HG02588 (cell line): Measurements from ENCODE around the gene NUP62.

ENCODE experiments used
- ATAC-seq: cut with Tn5 transposase; IDR thresholded peaks from one replicate; pipeline ENCODE4 v1.9.1; 2021; ENCODE audit warnings: mild to moderate bottlenecking, moderate library complexity; ENCODE audit not compliant: unreplicated experiment

Gene NUP62

DNA sequence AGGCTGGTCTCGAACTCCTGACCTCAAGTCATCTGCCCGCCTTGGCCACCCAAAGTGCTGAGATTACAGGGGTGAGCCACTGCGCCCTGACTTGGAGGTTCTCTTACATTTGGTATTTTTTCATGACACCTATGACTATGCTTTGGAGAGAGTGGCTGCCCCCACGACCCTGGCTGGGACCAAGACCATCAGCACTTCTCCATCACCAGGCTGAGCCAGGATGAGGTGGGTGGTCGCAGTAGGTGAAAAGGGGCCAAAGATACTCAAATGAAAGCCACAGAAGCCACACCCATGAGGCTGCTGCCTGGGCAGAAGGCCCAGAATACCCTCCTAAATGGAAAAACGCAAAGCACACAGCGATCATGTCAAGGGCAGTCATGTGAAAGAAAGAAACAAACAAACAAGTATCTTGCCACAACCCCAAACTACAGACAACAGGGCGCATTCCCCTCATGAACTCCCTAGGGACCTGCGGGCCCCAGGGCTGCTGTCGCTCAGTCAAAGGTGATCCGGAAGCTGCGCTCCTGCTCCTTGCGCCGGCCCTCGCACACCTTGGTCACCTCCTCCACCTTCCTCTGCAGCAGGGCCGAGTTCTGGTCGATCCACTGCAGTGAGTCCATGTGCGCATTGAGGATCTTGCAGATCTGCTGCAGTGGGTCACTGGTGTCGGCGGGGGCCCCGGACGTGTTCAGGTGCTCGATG, 21.4 kb downstream of the NUP62 start:
- ATAC-seq = no peak

DNA sequence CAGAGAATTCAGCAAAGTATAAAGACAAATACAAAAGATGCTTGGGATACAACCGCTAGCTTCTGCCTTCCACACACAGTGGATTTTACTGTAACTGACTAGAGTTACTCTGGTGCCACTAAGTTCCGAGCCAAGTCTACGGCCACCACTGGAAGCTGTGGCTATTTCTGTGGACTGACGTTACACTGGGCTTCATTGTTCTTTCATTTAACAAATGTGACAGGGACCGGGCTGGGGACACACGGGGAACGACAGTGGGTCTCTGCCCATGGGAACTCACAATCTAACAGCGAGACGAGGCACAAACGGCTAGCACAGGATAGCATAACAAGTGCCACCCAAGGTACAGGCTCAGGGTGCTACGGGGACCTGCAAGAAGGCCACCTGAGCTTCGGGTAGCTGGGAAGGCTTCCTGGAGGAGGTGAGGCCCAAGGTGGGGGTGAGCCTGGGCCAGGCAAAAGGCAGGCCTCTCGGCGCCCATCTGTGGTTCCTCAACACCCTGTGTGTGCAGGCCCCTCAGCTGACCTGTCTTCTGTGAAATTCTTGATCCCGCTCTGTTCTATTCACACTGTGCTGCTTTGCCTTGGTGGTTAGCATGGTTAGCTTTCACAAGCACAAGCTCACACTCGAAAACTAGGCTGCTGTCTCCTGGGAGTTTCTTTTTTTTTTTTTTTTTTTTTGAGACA, 22.3 kb downstream of the NUP62 start:
- no peak for ATAC-seq

DNA sequence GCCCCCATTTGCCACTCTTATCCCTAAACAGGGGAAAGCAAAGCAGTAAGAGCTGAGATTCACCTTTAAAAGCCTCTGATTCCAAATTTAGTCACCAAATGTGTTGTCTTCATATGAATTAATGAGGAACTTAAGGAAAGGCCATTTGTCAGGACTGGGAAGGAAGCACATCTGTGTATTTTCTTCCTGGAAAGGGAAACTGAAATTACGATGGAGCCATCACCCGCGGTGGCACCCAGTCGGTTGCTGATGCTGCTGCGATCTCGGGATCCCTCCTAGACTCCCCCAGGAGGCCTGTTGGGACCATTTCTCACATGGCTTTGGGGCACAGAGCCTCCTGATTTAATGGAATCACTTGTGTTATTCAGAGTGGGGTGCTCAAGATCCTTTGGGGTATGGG, 25.2 kb downstream of the NUP62 start:
- ATAC-seq = no peak

DNA sequence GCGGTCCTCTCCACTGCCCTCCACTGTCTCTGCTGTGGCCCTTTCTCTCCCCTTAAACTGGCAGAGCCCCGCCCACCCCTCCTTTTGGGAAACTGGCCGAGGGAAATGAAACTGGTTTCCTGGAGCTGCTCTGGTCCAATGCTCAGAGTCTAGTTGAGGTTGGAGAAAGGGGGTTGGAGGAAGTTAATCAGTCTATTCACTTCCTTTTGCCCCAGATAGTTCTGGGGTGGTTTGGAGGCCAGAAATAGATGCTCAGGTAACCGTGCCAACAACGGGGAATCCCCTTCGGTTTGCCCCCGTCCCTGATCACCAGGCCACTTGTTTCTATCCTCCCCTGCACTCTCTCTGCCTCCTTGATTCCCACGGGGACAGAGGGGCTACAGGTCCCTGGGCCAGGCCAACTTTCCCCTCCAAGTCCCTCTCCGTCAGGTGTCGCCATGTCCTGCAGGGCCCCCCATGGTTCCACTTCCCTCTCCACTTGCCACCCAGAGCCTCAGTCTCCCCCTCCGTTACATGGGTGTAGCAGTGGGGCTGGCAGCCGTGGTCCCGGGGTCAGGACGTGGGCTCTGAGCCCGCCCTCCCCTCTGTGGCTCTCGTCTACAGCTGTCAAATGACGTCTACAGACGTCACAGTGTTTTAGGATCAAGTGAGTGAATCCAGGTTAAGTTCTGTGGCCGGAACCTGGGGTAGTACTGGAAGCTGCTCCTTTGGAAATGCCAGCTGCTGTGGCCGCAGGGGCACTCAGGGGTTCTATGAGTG, 32.3 kb downstream of the NUP62 start, which contains the start of gene IL4I1:
TSS of gene IL4I1 (minus strand) at position 25 of the 759 bp plus-strand sequence. CDS start 727 bp downstream, outside the sequence.
- ATAC-seq = peak; percentile 37

DNA sequence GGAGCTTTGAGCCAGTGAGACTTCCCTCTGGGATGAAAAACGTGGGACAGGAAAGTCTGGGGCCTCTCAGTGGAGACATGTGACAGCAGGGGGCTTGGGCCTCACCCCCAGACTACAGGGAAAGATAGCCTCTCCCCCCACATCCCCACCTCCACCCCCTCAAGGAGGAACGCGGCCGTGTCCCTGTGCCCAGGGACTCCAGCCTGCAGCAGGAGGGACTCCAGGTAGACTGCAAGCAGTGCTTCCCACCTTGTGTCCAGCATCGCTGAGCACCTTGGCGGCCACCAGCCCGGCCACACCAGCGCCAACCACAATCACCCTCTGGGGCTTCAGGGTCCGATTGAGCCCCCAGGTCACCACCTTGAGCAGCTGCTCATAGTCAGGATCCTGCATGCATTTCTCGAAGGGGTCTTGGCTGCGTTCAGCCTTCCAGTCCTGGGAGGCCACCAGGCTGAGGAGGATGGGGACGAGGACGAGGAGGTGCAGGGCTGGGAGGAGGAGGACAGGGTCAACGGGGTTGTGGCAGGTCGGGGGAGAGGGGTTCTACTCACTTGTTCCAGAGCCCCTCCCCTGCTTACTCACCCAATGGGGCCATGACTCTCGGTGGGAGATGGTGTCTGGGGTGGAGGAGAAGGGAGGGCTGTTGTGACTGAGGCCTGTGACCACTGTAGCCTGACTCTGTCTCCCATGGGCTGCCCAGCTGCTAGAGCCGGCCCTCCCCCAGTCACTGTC, 33.6 kb downstream of the NUP62 start:
- no peak for ATAC-seq

DNA sequence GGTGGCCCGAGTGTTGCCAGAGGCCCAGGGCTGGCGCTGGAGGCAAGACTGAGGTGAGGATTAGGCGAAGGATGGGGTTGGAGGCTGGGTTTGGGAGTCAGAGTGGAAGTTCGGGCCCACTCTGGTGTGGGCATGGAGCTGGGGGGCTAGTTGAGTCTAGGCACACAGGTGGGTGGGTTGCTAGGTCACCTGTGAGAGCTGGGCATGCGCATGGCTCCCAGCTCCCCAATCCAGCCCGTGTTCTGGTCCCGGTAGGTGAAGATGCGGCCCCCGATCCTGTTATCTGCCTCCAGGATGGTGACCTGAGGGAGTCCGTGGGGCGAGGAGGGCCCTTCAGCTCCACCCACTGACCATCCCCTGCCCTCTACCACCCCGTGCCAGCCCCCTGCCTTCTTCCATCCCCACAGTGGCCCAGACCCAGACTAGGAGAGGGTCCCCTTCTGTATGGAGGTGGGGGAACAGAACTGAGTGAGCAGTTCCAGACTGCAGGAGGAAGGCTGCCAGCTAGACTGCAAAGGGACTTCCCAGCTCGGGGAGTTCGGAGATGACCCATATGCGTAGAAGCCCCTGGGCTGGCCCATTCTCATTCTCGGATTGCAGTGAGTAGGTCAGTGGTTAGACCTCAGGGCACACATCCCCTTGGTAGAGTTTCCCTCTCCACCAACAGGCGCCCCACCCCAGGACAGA, 34.3 kb downstream of the NUP62 start:
- ATAC-seq = no peak

DNA sequence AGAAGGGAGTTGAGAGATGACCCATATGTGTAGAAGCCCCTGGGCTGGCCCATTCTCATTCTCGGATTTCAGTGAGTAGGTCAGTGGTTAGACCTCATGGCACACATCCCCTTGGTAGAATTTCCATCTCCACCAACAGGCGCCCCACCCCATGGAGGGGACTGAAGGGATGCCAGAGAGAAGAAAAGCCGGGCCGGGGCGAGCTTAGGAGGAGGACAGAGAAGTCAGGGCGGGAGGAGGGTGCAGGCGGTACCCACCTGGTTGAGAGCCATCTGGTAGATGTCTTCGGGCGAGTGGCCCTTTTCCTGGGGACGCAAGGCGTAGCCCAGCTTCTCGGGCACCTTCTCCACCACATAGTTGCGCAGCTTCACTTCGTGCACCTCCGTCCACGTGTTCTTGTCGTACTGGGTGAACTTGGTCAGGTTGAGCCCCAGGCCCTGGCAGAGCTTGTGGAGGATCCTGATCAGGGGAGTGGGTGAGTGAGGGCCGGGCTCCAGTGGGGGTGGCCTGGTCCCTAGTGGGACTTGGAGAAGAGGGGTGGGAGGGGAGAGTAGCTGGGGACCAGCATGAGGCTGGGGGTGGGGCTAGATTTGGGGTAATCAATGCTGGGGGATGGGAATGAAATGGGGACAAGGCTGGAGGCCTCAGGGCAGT, 35.2 kb downstream of the NUP62 start:
- no peak for ATAC-seq

DNA sequence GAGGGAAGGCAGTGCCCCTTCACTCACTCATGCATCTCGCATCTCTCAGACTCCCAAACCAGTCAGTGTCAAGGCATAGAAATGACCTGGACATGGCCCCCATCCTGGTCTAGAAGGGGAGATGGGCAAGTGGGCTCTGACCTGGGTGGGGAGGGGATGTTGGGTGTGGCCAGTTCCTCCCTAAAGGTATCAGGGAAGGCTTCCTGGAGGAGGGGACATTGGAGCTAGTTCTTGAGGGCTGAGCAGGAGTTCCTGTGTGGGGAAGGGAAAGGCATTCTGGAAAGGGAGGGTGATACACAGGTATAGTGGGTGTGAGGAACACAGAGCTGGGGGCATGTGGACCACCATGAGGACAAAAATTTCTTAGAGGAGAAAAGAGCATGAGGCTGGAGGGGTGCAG, 36.6 kb downstream of the NUP62 start:
- ATAC-seq = no peak

DNA sequence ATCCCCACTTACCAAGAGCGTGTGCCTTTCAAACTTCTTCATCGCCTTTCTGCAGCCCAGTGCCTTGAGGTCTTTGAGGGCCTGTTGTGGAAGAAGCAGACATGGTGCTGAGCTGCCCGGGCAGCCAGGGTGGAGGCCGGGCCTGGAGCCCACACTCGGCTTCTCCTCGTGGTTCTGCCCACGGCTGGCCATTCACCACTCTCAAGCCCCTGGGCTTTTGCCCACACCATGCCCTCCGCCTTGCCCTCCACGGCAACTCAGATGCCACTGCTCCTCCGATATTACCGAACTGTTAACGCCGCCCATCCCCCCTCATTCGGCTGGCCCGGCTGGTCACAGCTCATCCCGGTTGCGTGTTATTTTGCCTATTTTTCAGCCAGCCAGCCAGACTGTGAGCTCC, 37.9 kb downstream of the NUP62 start:
- ATAC-seq = no peak

DNA sequence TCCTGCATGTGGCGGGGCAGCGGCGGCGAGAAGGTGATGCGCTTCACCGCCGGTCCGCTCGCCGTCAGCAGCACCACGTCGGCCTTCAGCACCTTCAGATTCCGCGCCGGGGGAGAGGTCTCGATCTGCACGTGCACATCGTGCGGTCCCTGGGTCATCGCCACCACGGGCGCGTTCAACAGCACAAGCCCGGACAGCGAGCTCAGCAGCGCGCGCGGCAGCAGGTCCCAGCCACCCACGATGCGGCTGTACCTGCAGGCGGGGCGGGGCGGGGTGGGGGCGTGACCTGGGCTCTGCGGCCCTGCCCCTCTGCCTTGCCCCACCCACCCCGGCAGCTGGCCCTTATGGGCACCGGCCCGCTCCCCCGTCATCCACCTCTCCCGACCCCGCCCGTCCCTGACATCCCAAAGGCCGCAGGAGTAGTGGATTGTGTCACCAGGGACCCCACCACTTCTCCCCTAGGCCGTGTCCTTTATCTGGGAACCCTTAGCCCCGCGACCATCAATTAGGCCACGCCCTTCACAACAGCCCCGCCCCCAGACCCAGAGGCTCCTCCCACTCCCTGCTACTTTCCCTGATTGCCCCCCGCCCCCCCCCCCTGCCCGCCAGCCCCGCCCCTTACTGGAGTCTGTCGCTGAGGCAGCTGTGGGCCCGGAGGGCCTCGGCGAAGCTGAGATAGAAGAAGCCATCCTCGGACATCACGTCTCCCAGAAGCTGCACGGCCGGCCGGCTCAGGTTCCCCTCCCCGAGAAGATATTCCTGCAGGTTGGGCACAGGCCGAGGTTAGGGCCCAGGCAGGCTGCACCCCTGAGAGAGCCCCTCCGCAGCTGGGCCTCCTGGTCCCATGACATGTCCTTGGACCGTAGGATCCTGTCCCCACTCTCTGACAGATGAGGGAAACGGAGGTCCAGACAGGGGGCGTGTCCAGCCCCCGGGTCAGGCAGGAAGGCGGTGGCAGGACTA, 38.7 kb downstream of the NUP62 start:
- ATAC-seq = no peak

DNA sequence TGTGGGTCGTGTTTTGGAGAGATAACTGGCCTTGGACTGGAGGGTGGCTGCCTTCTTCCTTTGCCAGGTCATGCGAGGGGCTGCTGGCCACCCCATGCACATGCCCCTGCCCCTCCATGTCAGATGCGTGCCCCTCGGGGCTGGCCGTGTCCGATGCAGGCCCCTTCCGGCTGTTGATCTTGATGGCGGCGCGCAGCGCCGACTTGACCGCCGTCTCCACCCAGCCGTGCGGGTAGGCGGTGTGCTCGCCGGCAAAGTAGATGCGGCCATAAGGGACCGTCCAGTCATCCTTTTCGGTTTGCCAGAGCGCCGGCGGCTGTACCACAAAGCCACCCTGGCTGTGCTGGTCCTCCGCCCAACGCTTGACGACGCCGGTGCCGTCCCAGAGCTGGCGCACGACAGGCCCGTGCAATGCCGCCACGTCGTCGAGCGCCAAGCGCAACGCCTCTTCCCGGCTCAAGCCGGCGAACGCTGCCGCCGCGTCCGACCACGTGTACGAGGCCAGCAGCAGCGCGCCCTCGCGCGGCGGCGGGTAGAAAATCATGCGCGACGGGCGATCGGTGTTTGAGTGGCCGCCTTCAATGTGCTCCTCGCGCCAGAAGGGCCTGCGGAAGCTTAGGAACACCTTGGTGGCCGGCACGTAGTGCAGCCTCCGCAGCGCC, 39.5 kb downstream of the NUP62 start:
- ATAC-seq = no peak

DNA sequence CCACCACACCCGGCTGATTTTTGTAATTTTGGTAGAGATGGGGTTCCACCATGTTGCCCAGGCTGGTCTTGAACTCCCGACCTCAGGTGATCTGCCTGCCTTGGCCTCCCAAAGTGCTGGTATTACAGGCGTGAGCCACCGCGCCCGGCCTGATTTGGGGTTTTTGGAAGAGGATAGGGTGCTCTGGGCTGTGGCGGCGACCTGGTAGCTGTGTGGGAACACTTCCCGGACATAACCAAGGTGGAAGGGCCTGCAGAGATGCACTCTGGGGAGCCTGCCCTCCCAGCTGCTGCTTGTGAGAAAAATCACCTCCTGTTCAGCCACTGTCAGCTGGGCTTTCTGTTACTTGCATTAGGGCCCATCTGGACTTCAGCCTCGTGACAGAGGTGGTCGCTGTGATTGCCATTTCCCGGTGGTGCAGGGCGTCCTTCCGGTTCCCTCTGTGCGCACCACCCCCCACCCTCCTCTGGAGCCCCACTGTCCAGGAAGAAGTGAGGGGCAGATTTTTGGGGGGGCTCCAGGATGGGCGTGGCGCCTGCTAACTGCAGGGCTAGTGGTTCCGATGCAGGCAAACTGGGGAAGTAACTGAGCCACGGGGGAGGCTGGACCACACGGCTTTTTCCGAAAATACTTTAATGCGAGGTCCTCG, 40.1 kb downstream of the NUP62 start:
- no peak for ATAC-seq

DNA sequence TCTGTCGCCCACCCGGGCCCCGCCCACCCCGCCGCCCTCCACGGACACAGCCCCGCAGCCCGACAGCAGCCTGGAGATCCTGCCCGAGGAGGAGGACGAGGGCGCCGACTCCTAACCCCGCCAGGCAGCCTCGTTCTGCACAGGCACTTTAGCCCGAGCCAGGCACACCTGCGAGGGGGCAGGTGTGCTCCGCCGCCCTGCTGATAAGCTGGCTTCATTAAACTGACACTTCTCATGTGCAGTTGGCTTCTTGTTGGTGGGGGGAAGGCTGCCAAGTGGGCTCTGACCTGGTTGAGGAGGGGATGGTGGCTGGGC, 40.8 kb downstream of the NUP62 start:
- ATAC-seq = no peak

DNA sequence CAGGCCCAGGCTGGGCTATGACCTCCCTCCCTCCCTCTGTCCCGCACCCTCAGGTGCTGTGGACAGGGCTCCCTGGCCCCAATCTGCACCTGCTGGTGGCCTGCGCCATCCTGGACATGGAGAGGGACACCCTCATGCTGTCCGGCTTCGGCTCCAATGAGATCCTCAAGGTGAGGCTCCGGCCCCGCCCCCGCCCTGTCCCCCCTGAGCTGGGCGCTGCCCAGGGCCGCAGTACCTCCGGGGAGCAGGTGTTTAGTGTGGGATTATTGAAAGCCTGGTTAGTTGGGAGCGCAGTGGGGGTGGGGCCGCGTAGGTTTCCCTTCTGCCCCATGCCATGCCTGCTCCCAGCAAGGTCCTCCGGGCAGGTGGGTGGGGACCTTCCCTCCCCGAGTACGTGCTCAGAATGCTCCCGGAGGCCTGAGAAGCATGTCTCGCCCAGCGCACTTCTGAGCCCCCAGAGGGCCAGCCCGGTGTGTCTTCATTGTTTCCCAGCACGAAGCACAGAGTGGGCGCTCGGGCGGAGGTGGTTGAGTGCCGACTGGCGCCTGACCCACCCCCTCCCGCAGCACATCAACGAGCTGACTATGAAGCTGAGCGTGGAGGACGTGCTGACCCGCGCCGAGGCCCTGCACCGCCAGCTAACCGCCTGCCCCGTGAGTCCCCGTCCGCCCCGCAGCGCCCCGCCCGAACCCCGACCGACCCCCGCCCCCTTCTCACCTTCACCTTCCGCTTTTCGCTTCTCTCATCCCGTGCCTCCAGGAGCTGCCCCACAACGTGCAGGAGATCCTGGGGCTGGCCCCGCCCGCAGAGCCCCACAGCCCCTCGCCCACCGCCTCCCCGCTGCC, 41.4 kb downstream of the NUP62 start:
- no peak for ATAC-seq

DNA sequence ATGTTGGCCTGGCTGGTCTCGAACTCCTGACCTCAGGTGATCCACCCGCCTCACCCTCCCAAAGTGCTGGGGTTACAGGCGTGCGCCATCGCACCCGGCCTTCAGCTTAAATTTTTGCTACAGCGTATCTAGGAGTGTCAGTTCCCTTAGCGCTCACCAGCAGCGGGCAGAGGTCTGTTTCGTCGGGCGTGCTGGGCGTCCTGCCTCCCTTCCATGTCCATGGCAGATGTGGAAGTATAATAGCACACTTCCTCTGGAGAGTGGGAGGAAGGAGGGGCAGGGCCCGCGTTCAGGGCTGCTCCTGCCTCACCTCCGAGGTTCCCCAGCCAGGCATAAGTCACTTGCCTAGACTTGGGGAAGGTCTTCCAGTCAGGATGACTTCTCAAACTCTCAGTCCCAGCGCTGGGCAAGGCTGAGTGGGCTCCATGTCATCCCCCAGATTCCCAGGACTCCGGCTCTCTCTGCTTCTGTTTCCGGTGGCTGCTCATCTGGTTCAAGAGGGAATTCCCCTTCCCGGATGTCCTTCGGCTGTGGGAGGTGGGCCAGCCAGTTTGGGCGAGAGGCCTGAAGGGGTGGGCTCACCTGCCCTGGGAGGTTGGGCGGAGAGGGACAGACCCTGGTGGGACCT, 42.2 kb downstream of the NUP62 start:
- ATAC-seq = no peak

DNA sequence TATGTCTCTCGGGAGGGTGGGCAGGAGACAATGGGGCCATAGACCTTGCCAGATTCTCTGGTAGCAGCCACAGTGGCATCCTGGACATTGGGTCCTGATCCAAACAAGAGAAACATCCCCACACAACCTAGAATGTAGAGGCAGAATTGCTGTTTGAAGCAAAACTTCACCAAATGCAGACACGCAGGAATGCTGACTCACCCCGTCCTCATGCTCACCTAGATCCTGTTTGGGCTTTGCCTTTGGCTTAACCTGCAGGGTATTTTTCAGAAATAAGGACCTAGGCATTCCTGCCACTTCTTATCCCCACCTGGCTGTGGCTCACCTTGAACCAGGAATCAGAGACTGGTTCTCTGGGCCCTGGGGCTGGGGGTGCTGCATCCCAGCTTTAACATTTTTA, 44.5 kb downstream of the NUP62 start:
- no peak for ATAC-seq

DNA sequence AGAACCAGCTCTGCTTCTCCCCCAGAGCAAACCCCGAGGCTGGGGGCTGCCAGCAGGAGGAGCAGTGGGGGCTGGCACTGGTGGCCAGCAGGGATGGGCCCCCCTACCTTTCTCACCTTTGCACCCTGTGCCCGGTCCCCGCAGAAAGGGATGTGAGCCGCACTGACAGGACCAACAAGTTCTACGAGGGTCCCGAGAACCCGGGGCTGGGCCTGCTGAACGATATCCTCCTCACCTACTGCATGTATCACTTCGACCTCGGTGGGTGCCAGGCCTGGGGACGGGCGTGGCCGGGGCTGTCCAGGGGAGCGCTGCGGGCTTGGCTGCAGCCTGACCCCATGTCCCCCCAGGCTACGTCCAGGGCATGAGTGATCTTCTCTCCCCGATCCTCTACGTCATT, 45.2 kb downstream of the NUP62 start:
- ATAC-seq = no peak
